ENCODE results near the gene USP6NL. TPM values are rescaled to one million over a fixed set of nuclear protein-coding genes. Genes with fewer than 3 reads are reported as not detected.

Gene USP6NL
- total RNA-seq, 1 donor from 2014 or later = 10.3 TPM

DNA sequence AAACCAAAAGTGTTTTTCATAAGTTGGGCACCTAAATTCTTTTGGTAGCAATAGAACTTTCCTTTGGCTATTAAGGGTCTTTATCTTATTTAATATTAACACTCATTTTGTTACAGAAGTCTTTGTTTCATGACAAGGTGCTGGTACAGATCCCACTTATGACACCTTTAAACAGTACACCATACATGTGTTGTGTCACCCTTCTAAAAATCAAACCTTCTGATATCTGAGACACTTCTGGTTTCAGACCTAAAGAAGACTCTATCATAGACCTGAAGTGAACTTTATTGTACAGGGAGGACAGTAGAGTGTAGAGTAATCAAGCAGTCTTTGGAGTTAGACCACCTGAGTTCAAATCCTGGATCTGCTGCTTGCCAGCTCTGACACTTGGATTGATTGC, 5.8 kb upstream of the USP6NL start:
- DNase-seq (ENCODE audit: low read depth in 2 of 2) = no peak

GRCh38 chr10:11616021-11616420, 4.6 kb upstream of the USP6NL start:
- DNase-seq (ENCODE audit: low read depth in 2 of 2) = no peak

GRCh38 chr10:11615396-11615795, 3.9 kb upstream of the USP6NL start:
- DNase-seq (ENCODE audit: low read depth in 2 of 2) = no peak

DNA sequence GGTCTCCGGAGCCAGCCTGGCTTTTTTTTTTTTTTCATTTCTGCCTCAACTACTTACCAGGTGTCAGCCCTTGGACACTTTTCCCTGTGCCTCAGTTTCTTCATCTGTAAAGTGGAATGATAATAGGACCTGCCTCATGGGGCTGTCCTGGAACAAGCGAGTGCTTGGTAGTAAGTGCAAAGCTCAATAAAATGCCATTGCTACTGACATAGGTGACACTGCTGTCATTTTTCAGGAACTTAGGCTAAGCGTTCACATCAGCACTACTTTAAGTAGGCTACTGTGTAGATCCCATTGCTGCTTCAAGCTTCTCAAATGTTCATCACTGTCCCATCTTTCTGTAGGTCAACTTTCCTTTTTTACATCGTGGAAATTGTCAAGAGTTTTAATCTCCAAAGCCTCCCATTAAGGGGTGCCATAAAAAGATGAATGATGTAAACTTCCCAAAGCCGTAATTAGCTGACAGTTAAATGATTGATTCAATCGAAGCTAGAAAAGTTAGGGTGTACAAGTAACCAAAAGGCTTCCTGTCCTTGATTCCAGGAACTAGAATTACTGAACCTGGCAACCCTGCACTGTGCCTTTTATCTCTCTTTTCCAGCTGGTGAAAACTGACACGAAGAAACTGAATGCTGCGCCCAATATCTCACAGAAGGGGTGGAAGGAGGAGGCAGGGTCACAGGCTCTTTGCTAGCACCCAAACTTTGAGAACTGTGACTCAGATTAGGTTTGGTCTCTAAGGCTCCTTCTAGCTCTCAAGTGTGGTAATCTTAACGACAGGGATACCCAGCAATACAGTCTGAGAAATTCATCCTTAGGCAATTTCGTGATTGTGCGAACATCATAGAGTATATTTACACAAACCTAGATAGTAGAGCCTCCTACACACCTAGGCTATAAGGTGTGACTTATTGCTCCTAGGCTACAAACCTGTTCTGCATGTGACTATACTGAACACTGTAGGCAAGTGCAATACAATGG, 861 bp upstream of the USP6NL start:
- DNase-seq (ENCODE audit: low read depth in 2 of 2) = peak in 1 of 2 donors; percentile 7

- peak in 1 of 2 donors; percentile 33 for DNase-seq (ENCODE audit: low read depth in 2 of 2)
These were observed 613 bp downstream of the USP6NL start for GRCh38 chr10:11610826-11611247.

GRCh38 chr10:11610166-11610825, 1.2 kb downstream of the USP6NL start:
- DNase-seq (ENCODE audit: low read depth in 2 of 2) = peak in 1 of 2 donors; percentile 20

DNA sequence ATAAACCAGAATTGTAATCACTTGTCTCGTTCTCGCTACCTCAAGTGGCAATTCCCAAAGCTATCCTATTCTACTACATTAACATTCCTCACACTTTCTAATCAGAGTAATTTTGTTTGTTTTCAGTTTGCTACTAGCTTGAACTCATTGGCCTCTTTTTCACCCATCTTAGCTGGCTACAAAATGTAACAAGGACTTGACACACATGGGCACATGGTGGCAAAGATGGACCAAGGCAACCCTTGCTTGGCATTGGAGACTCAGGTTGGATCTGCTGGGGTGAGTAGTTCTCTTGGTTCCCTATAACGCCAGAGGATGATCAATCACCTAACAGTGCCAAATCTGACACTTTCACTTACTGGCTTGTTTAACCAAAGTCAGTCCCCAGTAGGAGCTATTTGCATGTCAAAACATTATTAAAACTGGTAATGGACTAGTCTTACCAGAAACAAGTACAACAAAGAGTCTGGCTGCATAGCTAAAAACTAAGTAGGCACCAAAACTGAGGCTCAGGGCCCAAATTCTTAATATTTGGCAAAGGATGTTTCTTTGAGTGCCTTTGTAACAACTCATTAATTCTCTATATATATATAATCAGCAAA, 1.9 kb downstream of the USP6NL start:
- no peak for DNase-seq (ENCODE audit: low read depth in 2 of 2)

- no peak for DNase-seq (ENCODE audit: low read depth in 2 of 2)
These were observed 2.4 kb downstream of the USP6NL start for GRCh38 chr10:11609052-11609451.

DNA sequence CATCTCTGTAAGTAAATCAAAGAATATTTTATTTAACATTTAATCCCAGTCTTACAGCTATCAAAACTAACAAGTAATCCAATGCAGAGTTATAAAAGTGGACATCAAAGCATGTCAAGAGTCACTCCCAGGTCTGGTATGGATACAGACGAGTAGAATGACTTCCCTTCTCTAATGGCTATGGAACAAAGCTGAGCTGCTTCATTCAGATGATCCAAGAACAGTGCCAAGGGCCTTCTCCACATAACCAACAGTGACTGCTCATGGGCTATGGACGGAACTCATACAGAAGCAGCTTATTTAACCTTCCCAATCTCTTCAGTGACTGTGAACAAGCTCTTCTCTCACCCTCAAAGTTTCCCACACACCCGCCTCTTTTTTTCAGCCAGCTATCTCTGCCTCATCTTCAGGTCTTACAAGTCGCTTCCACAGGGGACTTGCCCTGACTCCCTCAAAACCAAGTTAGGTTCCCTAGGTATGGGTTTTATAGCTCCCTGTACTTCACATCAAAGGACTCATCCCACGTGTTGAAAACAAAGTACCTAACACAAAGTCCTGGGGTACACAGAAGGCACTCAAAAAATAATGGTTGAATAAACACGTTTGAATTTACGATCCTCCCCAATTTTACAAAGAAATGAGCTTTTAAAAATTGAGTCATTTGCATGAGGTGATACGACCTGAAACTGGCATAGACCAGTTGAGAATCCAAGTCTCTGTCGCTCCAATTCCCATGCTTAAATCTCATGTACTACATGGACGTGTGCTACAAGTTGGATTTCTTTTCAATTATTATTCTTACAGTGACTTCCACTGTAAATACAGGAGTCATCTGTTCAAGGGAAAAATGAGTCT, 3.1 kb downstream of the USP6NL start:
- no peak for DNase-seq (ENCODE audit: low read depth in 2 of 2)

GRCh38 chr10:11605807-11606408, 5.5 kb downstream of the USP6NL start:
- DNase-seq (ENCODE audit: low read depth in 2 of 2) = no peak

GRCh38 chr10:11604865-11605650, 6.4 kb downstream of the USP6NL start:
- DNase-seq (ENCODE audit: low read depth in 2 of 2) = no peak

- DNase-seq (ENCODE audit: low read depth in 2 of 2) = no peak
These were observed 7.7 kb downstream of the USP6NL start for GRCh38 chr10:11603741-11604140.

DNA sequence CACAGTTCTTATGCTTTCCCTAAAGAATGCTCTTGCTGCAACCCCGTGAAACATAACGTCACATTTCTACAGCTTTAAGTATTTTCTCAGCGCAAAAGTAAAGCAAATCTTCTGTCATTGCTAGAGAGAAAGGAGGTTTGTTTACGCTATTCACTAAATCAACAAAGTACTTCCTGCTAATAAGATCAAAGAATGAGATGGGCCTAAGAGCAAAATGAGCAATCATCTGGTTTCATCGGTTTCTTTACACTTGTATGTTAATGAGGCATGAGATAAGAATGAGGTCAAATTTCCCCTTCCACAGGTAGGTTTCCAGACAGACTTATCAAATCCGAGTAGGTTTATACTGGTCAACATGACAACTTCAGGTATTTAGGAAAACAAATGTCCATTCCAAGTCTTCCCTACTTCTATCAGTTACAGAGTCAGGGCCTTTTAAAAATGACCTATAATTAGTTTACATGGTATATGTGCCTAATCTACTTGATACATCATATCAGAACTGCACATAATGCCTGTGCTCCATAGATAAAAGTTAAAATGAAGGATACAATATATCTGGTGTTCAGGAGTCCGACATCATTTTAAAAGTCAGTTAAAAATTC, 8.4 kb downstream of the USP6NL start:
- DNase-seq (ENCODE audit: low read depth in 2 of 2) = peak in 1 of 2 donors; percentile 29

- no peak for DNase-seq (ENCODE audit: low read depth in 2 of 2)
These were observed 9.1 kb downstream of the USP6NL start for GRCh38 chr10:11602358-11602757.

- DNase-seq (ENCODE audit: low read depth in 2 of 2) = no peak
These were observed 9.8 kb downstream of the USP6NL start for GRCh38 chr10:11601670-11602069.

GRCh38 chr10:11600280-11600679, 11.2 kb downstream of the USP6NL start:
- no peak for DNase-seq (ENCODE audit: low read depth in 2 of 2)

- no peak for DNase-seq (ENCODE audit: low read depth in 2 of 2)
These were observed 12.6 kb downstream of the USP6NL start for GRCh38 chr10:11598712-11599397.

DNA sequence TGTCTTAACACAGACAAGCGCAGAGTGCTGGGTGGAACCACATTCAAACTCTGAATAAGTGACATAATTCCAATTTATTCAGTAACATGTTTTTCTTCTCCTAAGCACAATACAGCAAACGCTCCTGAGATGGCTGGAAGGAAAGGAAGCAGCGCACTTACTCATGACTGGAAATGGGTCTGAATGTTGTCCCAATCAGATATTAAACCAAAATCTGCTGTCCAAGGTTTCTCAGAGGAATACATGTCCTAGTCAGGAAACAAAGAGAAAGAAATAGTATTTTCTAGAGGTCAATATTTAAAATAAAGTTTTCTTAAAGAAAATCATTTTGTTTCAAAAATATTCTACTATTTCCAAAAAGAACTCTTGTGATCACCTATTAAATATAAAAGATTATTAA, 14.0 kb downstream of the USP6NL start:
- no peak for DNase-seq (ENCODE audit: low read depth in 2 of 2)

- DNase-seq (ENCODE audit: low read depth in 2 of 2) = peak in 1 of 2 donors; percentile 33
These were observed 16.1 kb downstream of the USP6NL start for GRCh38 chr10:11595395-11595692.

Data from dermis microvascular lymphatic vessel endothelial cell (primary cell).